HCT116 (cell line): ENCODE results near the gene FKBP2.

Experiments
- EGR1 ChIP-seq: IDR thresholded peaks from 2 replicates; pipeline ENCODE4 v1.6.1; 2012; ENCODE audit warnings: low read depth
- ELF1 ChIP-seq: IDR thresholded peaks from 2 replicates; pipeline ENCODE4 v1.6.1; 2012; ENCODE audit warnings: low read depth, borderline replicate concordance
- EZH2 ChIP-seq: fragments of 200-600 bp; sonication (generic); IDR thresholded peaks from 2 replicates; pipeline ENCODE4 v1.6.1; 2017; ENCODE audit warnings: antibody characterized with exemption, mixed run types
- FOSL1 ChIP-seq: IDR thresholded peaks from 2 replicates; pipeline ENCODE4 v1.6.1; 2012; ENCODE audit warnings: low read depth
- POLR2A ChIP-seq: IDR thresholded peaks from 2 replicates; pipeline ENCODE4 v1.7.0; 2011; ENCODE audit warnings: borderline replicate concordance; ENCODE audit not compliant: insufficient read depth, insufficient read length; ENCODE audit errors: extremely low read depth
- RAD21 ChIP-seq: IDR thresholded peaks from 2 replicates; pipeline ENCODE4 v1.6.1; 2012; ENCODE audit warnings: low read depth, mild to moderate bottlenecking
- SIN3A ChIP-seq: IDR thresholded peaks from 2 replicates; pipeline ENCODE4 v1.6.1; 2012; ENCODE audit warnings: low read depth
- SP1 ChIP-seq: IDR thresholded peaks from 2 replicates; pipeline ENCODE4 v1.6.1; 2012; ENCODE audit warnings: low read depth
- TF ChIP-seq, protein P1 (sequence below), 3 experiments: fragments of 200-600 bp in 1 of 3; sonication (generic) in 1 of 3; IDR thresholded peaks in 2 of 3; conservative IDR thresholded peaks in 1 of 3; 2 replicates each; pipeline ENCODE4 v1.5.1; 2012 to 2017; ENCODE audit warnings: low read depth in 2 of 3, low read length in 2 of 3, antibody characterized with exemption in 1 of 3, borderline replicate concordance in 1 of 3, control low read depth in 1 of 3, mild to moderate bottlenecking in 1 of 3, mixed read lengths in 1 of 3, mixed run types in 1 of 3, moderate library complexity in 1 of 3; ENCODE audit not compliant: insufficient read depth in 1 of 3
- TF ChIP-seq, protein P2 (sequence below): IDR thresholded peaks from 2 replicates; pipeline ENCODE4 v1.6.1; 2012; ENCODE audit warnings: low read depth
- TF ChIP-seq, protein P3 (sequence below): IDR thresholded peaks from 2 replicates; pipeline ENCODE4 v1.6.1; 2011; ENCODE audit warnings: mild to moderate bottlenecking, low read length, moderate library complexity; ENCODE audit not compliant: insufficient replicate concordance; ENCODE audit errors: extremely low read depth
- TF ChIP-seq, protein P4 (sequence below): IDR thresholded peaks from 2 replicates; pipeline ENCODE4 v1.6.1; 2012

DNA sequence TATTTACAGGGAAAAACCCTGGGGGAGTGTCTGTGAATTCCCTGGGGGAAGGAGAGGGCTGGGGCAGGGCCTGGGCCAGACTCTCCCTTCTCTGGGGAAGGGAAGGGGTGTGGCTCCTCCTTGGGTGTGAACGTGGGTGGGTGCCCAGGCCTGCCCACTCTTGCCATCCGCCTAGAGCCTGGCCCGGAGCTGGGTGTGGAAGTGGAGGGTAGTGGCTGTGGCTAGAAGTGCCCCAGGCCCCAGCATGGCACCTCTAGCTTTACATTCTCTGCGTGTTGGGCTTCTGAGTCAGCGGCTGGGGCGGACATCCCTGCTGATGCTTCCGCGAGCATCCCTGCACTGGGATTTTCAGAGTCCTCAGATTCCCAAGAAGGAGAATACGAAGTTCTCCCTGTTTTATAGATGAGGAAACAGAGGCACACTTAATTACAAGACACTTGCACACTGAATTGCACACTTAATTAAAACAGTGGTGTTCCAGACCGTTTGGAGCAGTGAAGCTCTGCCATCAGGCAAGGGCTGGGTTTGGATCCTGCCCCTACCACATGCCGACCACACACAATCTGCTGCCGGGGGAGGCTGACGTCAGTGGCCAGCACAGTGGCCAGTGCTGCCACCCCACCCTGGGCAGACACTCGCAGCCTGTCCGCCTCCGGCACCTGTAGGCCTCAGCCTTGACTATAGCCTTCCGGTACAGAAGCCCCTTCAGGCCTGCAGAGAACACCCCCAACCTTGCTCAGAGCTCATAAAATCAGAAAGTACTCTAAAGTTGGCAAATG lies 35.9 kb downstream of the FKBP2 start:
- no peak for TF ChIP-seq SP1
- TF ChIP-seq, protein P1, sequence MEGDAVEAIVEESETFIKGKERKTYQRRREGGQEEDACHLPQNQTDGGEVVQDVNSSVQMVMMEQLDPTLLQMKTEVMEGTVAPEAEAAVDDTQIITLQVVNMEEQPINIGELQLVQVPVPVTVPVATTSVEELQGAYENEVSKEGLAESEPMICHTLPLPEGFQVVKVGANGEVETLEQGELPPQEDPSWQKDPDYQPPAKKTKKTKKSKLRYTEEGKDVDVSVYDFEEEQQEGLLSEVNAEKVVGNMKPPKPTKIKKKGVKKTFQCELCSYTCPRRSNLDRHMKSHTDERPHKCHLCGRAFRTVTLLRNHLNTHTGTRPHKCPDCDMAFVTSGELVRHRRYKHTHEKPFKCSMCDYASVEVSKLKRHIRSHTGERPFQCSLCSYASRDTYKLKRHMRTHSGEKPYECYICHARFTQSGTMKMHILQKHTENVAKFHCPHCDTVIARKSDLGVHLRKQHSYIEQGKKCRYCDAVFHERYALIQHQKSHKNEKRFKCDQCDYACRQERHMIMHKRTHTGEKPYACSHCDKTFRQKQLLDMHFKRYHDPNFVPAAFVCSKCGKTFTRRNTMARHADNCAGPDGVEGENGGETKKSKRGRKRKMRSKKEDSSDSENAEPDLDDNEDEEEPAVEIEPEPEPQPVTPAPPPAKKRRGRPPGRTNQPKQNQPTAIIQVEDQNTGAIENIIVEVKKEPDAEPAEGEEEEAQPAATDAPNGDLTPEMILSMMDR (IDR thresholded peaks at IDR 0.05 in 2 of 3, conservative IDR thresholded peaks at IDR 0.05 in 1 of 3; ENCODE audit: borderline replicate concordance in 1 of 3, insufficient read depth in 1 of 3, low read depth in 2 of 3, low read length in 2 of 3), result no peak
- TF ChIP-seq EZH2, result no peak
- TF ChIP-seq RAD21, result no peak
- TF ChIP-seq, protein P2, sequence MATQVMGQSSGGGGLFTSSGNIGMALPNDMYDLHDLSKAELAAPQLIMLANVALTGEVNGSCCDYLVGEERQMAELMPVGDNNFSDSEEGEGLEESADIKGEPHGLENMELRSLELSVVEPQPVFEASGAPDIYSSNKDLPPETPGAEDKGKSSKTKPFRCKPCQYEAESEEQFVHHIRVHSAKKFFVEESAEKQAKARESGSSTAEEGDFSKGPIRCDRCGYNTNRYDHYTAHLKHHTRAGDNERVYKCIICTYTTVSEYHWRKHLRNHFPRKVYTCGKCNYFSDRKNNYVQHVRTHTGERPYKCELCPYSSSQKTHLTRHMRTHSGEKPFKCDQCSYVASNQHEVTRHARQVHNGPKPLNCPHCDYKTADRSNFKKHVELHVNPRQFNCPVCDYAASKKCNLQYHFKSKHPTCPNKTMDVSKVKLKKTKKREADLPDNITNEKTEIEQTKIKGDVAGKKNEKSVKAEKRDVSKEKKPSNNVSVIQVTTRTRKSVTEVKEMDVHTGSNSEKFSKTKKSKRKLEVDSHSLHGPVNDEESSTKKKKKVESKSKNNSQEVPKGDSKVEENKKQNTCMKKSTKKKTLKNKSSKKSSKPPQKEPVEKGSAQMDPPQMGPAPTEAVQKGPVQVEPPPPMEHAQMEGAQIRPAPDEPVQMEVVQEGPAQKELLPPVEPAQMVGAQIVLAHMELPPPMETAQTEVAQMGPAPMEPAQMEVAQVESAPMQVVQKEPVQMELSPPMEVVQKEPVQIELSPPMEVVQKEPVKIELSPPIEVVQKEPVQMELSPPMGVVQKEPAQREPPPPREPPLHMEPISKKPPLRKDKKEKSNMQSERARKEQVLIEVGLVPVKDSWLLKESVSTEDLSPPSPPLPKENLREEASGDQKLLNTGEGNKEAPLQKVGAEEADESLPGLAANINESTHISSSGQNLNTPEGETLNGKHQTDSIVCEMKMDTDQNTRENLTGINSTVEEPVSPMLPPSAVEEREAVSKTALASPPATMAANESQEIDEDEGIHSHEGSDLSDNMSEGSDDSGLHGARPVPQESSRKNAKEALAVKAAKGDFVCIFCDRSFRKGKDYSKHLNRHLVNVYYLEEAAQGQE, result no peak
- no peak for TF ChIP-seq FOSL1
- no peak for TF ChIP-seq POLR2A
- no peak for TF ChIP-seq ELF1
- no peak for TF ChIP-seq EGR1
- TF ChIP-seq, protein P3, sequence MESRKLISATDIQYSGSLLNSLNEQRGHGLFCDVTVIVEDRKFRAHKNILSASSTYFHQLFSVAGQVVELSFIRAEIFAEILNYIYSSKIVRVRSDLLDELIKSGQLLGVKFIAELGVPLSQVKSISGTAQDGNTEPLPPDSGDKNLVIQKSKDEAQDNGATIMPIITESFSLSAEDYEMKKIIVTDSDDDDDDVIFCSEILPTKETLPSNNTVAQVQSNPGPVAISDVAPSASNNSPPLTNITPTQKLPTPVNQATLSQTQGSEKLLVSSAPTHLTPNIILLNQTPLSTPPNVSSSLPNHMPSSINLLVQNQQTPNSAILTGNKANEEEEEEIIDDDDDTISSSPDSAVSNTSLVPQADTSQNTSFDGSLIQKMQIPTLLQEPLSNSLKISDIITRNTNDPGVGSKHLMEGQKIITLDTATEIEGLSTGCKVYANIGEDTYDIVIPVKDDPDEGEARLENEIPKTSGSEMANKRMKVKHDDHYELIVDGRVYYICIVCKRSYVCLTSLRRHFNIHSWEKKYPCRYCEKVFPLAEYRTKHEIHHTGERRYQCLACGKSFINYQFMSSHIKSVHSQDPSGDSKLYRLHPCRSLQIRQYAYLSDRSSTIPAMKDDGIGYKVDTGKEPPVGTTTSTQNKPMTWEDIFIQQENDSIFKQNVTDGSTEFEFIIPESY, result no peak
- TF ChIP-seq SIN3A, result no peak
- TF ChIP-seq, protein P4, sequence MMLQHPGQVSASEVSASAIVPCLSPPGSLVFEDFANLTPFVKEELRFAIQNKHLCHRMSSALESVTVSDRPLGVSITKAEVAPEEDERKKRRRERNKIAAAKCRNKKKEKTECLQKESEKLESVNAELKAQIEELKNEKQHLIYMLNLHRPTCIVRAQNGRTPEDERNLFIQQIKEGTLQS, result no peak
